GM19099 (cell line): ENCODE results near the gene HOXB4.

Experiments
- POLR2A ChIP-seq: IDR thresholded peaks from 3 replicates; pipeline ENCODE4 v1.6.1; 2011; ENCODE audit warnings: low read depth; ENCODE audit not compliant: insufficient read length; ENCODE audit errors: extremely low read depth

Gene HOXB4

GRCh38 chr17:48542698-48543106, 35.4 kb downstream of the HOXB4 start:
- TF ChIP-seq POLR2A = no peak

GRCh38 chr17:48542114-48542656, 36.0 kb downstream of the HOXB4 start:
- TF ChIP-seq POLR2A = no peak

- TF ChIP-seq POLR2A = peak; percentile 41
These were observed 36.5 kb downstream of the HOXB4 start for GRCh38 chr17:48541577-48542113.

GRCh38 chr17:48541036-48541576, 37.0 kb downstream of the HOXB4 start:
- TF ChIP-seq POLR2A = no peak

- no peak for TF ChIP-seq POLR2A
These were observed 37.9 kb downstream of the HOXB4 start for GRCh38 chr17:48540213-48540612.

GRCh38 chr17:48539177-48539576, 39.0 kb downstream of the HOXB4 start:
- no peak for TF ChIP-seq POLR2A

GRCh38 chr17:48537316-48537715, 40.8 kb downstream of the HOXB4 start:
- TF ChIP-seq POLR2A = no peak

GRCh38 chr17:48532261-48532660, 45.9 kb downstream of the HOXB4 start:
- no peak for TF ChIP-seq POLR2A

GRCh38 chr17:48530887-48531272, 47.3 kb downstream of the HOXB4 start, which contains the start of gene HOXB1:
TSS of gene HOXB1 (minus strand) at chr17:48531011. CDS start at chr17:48530904, 107 bp downstream.
- TF ChIP-seq POLR2A = no peak

- no peak for TF ChIP-seq POLR2A
These were observed 47.8 kb downstream of the HOXB4 start for GRCh38 chr17:48530208-48530886.

GRCh38 chr17:48529683-48530009, 48.5 kb downstream of the HOXB4 start:
- TF ChIP-seq POLR2A = no peak

GRCh38 chr17:48528936-48529682, 49.0 kb downstream of the HOXB4 start:
- no peak for TF ChIP-seq POLR2A

- TF ChIP-seq POLR2A = no peak
These were observed 49.8 kb downstream of the HOXB4 start for GRCh38 chr17:48528153-48528935.

- no peak for TF ChIP-seq POLR2A
These were observed 50.6 kb downstream of the HOXB4 start for GRCh38 chr17:48527547-48527932.
